ENCODE data around the gene TTLL11. TPM values are rescaled to one million over a fixed set of nuclear protein-coding genes. Genes with fewer than 3 reads are reported as not detected.
A peak's percentile ranks its signal among the peaks of the same experiment; 100 is the strongest.

The TTLL11 gene
- total RNA-seq, 2 donors from 2014 or later = 11.7 to 11.9 TPM

GRCh38 chr9:121844098-121844497 lies 249.0 kb downstream of the TTLL11 start:
- H3K4me3 ChIP-seq = no peak overlapping the region
- no peaks in the 10 kb centered on the region for H3K9me3 ChIP-seq
- no peaks in the 10 kb centered on the region for H3K36me3 ChIP-seq
- no peak for TF ChIP-seq CTCF (IDR thresholded peaks at IDR 0.05)
- peak; percentile 21 for TF ChIP-seq POLR2AphosphoS5 (IDR thresholded peaks at IDR 0.05)
- no peak for TF ChIP-seq POLR2A (IDR thresholded peaks at IDR 0.05)
- 4% methylated on average over 2 of the region's 2 CpGs for WGBS
- no peak overlapping the region for H3K27ac ChIP-seq
- no peaks in the 10 kb centered on the region for H3K4me1 ChIP-seq (replicated peaks)
- no peak for DNase-seq (ENCODE audit: low spot score)
- H3K27me3 ChIP-seq (replicated peaks; ENCODE audit: insufficient read depth) = no peaks in the 10 kb centered on the region
- intact Hi-C loops (cut with DNase I) = no loop called here

GRCh38 chr9:121842612-121842978 lies 250.5 kb downstream of the TTLL11 start:
- no peak for TF ChIP-seq CTCF (IDR thresholded peaks at IDR 0.05)
- TF ChIP-seq POLR2AphosphoS5 (IDR thresholded peaks at IDR 0.05) = no peak
- TF ChIP-seq POLR2A (IDR thresholded peaks at IDR 0.05) = no peak
- H3K27me3 ChIP-seq (replicated peaks; ENCODE audit: insufficient read depth) = no peaks in the 10 kb centered on the region
- WGBS = 71% methylated on average over 2 of the region's 2 CpGs
- intact Hi-C loops (cut with DNase I) = no loop called here
- H3K27ac ChIP-seq = no peak overlapping the region
- no peak for DNase-seq (ENCODE audit: low spot score)
- no peaks in the 10 kb centered on the region for H3K36me3 ChIP-seq
- H3K4me1 ChIP-seq (replicated peaks) = no peaks in the 10 kb centered on the region
- no peaks in the 10 kb centered on the region for H3K9me3 ChIP-seq
- H3K4me3 ChIP-seq = no peak overlapping the region

GRCh38 chr9:121841771-121842611 lies 251.1 kb downstream of the TTLL11 start:
- intact Hi-C loops (cut with DNase I) = no loop called here
- H3K4me1 ChIP-seq (replicated peaks) = no peaks in the 10 kb centered on the region
- H3K27me3 ChIP-seq (replicated peaks; ENCODE audit: insufficient read depth) = no peaks in the 10 kb centered on the region
- H3K36me3 ChIP-seq = no peaks in the 10 kb centered on the region
- H3K27ac ChIP-seq = no peak overlapping the region
- WGBS = 93% methylated on average over 10 of the region's 10 CpGs
- no peak for TF ChIP-seq POLR2AphosphoS5 (IDR thresholded peaks at IDR 0.05)
- TF ChIP-seq CTCF (IDR thresholded peaks at IDR 0.05) = no peak
- no peak for TF ChIP-seq POLR2A (IDR thresholded peaks at IDR 0.05)
- DNase-seq (ENCODE audit: low spot score) = no peak
- no peaks in the 10 kb centered on the region for H3K9me3 ChIP-seq
- H3K4me3 ChIP-seq = no peak overlapping the region

- intact Hi-C loops (cut with DNase I) = no loop called here
- TF ChIP-seq POLR2AphosphoS5 (IDR thresholded peaks at IDR 0.05) (no peak), POLR2A (IDR thresholded peaks at IDR 0.05) (no peak), CTCF (IDR thresholded peaks at IDR 0.05) (no peak)
- no peaks in the 10 kb centered on the region for H3K36me3 ChIP-seq
- no peak for DNase-seq (ENCODE audit: low spot score)
- H3K4me1 ChIP-seq (replicated peaks) = no peaks in the 10 kb centered on the region
- H3K9me3 ChIP-seq = no peaks in the 10 kb centered on the region
- no peak overlapping the region for H3K27ac ChIP-seq
- H3K4me3 ChIP-seq = no peak overlapping the region
- 89% methylated on average over 20 of the region's 20 CpGs for WGBS
- H3K27me3 ChIP-seq (replicated peaks; ENCODE audit: insufficient read depth) = no peaks in the 10 kb centered on the region
These were observed 252.0 kb downstream of the TTLL11 start for GRCh38 chr9:121840838-121841760.

All from prostate gland (tissue), 2 donors.